ENCODE measurements around the gene GLI3.

Gene GLI3

DNA sequence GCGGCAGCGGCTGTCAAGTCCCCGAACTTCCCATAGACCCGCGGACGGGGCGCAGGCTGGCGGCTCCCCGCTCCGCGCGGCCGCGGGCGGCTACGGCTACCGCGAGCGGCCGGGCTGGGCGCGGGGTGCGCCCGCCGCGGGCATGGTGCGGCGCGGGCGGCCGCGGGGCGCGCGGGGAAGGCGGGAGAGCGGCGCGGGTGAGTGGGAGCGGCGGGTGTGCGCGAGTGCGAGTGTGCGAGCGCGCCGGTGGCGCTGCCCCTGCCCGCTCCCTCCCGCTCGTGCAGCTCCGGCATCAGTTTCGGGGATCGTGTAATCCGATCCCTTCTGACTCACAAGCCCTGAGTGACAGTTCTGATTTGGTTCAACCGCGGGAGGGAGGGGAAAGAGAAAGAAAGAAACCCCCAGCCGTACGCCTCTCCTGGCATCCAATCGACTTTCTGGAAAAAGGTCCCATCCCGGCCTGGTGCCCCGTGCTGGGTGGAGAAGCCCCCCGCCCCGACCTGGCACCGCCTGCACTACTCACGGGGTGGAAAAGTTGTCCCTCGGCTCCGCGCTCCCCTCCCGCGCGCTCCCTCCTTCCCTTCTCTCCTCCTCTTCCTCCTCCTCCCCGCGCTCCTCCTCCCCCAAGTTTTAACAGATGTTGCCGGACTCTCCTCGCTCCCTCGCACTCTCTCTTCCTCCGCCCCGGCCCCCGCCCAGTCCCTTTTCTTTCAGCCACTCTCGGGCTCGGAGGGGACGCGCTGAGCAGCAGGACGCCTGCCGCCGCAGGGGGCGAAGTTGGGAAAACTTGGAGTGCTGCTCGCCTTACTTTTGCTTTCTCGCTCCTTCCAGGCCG lies at the start of gene GLI3:
TSS of gene GLI3 (minus strand) at position 234 of the 835 bp plus-strand sequence. CDS start 13,956 bp downstream, outside the sequence.
- peak within 1 kb of the TSS; percentile 84 for H3K4me3 ChIP-seq (ENCODE audit: low read depth, low read length)
- TF ChIP-seq, protein P1, sequence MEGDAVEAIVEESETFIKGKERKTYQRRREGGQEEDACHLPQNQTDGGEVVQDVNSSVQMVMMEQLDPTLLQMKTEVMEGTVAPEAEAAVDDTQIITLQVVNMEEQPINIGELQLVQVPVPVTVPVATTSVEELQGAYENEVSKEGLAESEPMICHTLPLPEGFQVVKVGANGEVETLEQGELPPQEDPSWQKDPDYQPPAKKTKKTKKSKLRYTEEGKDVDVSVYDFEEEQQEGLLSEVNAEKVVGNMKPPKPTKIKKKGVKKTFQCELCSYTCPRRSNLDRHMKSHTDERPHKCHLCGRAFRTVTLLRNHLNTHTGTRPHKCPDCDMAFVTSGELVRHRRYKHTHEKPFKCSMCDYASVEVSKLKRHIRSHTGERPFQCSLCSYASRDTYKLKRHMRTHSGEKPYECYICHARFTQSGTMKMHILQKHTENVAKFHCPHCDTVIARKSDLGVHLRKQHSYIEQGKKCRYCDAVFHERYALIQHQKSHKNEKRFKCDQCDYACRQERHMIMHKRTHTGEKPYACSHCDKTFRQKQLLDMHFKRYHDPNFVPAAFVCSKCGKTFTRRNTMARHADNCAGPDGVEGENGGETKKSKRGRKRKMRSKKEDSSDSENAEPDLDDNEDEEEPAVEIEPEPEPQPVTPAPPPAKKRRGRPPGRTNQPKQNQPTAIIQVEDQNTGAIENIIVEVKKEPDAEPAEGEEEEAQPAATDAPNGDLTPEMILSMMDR (IDR thresholded peaks at IDR 0.05; ENCODE audit: low read depth, low read length) = 0 out of 2 replicates have a peak, but pooled peaks have one; percentile 13

DNA sequence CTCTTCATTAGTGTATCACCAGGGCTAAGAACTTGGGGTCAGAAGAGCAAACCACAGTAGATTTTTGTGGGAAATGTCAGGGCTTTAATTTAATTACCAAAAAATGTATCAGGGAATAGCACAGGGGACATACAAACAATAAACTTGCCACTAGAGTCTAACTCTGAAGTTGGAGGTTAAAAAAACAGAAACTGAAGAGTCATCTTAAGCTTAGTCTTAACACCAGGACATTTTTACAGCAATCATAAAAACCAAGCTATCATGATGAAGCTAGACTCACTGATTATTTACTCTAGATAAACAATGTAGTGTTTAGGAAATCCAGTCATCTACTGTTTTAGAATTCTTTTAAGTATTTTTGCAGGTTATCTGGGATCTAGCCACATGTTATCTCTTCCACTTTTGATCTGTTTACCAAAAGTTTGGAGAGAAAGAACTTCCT lies 48.4 kb upstream of the GLI3 start:
- no peak overlapping the region for H3K4me3 ChIP-seq (ENCODE audit: low read depth, low read length)

DNA sequence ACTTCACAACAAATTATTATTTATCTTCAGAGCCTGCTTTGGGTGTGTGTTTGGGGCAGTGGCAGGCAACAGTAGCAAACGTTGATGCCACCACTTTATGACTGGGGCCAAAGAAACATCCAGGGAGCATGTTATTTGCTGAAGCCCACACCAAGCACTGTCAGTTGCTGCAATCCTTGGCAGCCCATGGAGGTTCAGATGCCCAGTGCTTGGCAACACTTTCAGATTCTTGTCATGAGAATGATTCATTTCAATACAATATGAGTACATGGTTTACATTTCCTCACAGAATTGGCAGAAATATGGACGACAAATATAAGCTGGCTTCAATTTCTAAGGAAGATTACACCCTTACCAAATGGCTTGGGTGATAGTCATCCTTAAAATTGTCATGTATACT lies 46.5 kb upstream of the GLI3 start:
- TF ChIP-seq, protein P1 (IDR thresholded peaks at IDR 0.05; ENCODE audit: low read depth, low read length) = no peak
- H3K4me3 ChIP-seq (ENCODE audit: low read depth, low read length) = no peak overlapping the region

More for the DNA sequence above, 48.4 kb upstream of the GLI3 start:
- TF ChIP-seq, protein P1 (IDR thresholded peaks at IDR 0.05; ENCODE audit: low read depth, low read length) = no peak

DNA sequence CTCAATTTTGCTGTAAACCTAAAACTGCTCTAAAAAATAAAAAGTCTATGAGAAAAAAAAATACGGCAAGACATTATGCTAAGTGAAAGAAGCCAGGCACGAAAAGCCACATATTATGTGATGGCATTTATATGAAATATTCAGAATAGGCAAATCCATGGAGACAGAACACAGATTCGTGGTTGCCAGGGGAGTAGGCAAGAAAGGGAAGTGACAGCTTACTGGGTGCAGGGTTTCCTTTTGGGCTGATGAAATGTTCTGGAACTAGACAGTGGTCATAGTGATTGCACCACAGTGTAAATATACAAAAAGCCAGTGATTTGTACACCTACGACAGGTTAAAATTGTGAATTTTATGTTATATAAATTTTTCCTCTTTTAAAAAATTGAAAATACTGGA lies 41.3 kb upstream of the GLI3 start:
- H3K4me3 ChIP-seq (ENCODE audit: low read depth, low read length) = no peak overlapping the region
- TF ChIP-seq, protein P1 (IDR thresholded peaks at IDR 0.05; ENCODE audit: low read depth, low read length) = no peak

DNA sequence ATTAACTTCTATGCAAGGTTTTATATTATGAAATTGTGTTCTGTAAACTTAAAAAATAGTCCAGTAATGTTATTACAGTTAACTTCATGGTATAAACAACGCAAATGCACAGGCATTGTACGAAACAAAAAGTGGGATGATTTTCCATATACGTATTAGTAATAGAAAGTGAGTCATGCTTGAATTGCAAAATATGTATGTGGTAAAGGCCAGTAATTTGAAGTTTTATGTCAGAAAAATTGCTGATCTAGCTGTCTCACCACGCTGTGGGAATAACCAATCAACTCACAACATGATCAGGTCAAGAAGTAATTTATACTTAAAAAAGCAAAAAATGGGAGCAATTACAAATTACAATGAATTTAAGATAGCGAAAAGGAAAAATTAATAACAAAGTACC lies 37.0 kb upstream of the GLI3 start:
- TF ChIP-seq, protein P1 (IDR thresholded peaks at IDR 0.05; ENCODE audit: low read depth, low read length) = no peak
- no peak overlapping the region for H3K4me3 ChIP-seq (ENCODE audit: low read depth, low read length)

DNA sequence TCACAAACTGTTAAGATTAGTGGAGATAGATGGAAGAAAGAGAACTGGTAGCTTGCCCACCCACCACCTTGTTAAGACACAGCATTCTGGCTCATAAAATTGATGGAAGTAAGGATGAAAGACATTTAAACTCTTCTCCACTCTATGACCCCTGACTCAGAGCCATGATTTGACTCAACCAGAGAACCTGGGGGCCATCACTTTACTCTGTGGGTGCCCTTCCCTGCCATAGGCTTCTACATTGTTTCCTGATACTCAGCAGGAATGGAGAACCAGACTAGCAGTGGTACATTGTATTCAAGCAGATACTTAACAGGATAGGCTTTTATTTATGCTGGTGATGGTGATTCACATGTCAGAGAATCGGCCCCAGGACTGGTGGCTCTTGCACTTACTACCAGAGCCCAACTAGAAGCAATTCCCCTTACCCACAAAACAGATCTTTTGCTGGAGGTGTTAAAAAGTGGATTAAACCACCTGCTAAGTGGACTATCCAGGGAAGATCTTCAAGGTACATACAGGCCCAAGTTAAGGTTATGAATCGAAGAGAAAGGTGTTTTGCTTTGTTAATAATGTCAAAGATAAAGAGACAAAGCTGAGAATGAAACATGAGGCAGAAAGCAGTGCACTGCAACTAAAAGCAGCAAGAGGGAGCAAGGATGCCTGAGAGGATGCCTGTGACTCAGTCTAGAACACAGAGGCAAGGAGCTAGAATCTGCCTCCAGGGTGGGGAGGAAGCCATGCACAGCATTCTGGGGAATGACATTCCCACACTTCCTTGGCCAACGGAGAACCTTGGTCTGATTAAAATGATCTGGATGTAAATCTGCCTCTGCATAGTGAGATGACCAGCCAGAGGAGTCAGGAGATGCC lies 36.0 kb upstream of the GLI3 start:
- no peak overlapping the region for H3K4me3 ChIP-seq (ENCODE audit: low read depth, low read length)
- TF ChIP-seq, protein P1 (IDR thresholded peaks at IDR 0.05; ENCODE audit: low read depth, low read length) = peak; percentile 53

All from WI38 (cell line).